Activated CD4-positive, alpha-beta T cell treated with anti-CD3 and anti-CD28 coated beads, Interleukin-2, amount 10 ng/mL, durations not matched to agents 24 days and 14 days (primary cell): Measurements from ENCODE around the gene BFSP2. TPM values are rescaled to one million over a fixed set of nuclear protein-coding genes. Genes with fewer than 3 reads are reported as not detected.

Experiments used
- DNase-seq: peaks from one replicate; pipeline ENCODE4 v3.0.0; 2022
- H3K27ac Mint-ChIP-seq: one replicate; pipeline ENCODE4 v1.8.0; 2022; ENCODE audit warnings: mild to moderate bottlenecking, mixed read lengths
- H3K27me3 Mint-ChIP-seq: one replicate; pipeline ENCODE4 v1.8.0; 2022; ENCODE audit warnings: mixed read lengths
- H3K36me3 Mint-ChIP-seq: one replicate; pipeline ENCODE4 v1.8.0; 2022; ENCODE audit warnings: low read depth, mild to moderate bottlenecking, mixed read lengths
- H3K4me1 Mint-ChIP-seq: one replicate; pipeline ENCODE4 v1.8.0; 2021; ENCODE audit warnings: mixed read lengths
- H3K4me3 Mint-ChIP-seq: one replicate; pipeline ENCODE4 v1.8.0; 2022; ENCODE audit warnings: mild to moderate bottlenecking, moderate library complexity, mixed read lengths
- H3K9me3 Mint-ChIP-seq: one replicate; pipeline ENCODE4 v1.8.0; 2021; ENCODE audit warnings: mixed read lengths
- intact Hi-C: fragments of 100-400 bp; cut with micrococcal nuclease; formaldehyde crosslinking; loops from one replicate; pipeline ENCODE4 v1.15.1; 2023
- total RNA-seq: library from RNA; stranded (reverse); gene quantifications from 2 replicates; pipeline ENCODE4 v1.2.3, GENCODE V29; 2022

The BFSP2 gene
- total RNA-seq, 1 donor from 2014 or later: not detected

- Mint-ChIP-seq H3K27me3 (peaks cover 7% of the 10 kb centered on the region), H3K4me3 (no peak overlapping the region), H3K9me3 (no peaks in the 10 kb centered on the region), H3K36me3 (no peaks in the 10 kb centered on the region), H3K27ac (no peak overlapping the region), H3K4me1 (no peaks in the 10 kb centered on the region)
- DNase-seq: no peak
- intact Hi-C loops: no loop called here
Observed at GRCh38 chr3:133374708-133375402, 25.0 kb upstream of the BFSP2 start.

- no peaks in the 10 kb centered on the region for H3K4me1 Mint-ChIP-seq
- DNase-seq: no peak
- H3K9me3 Mint-ChIP-seq: no peaks in the 10 kb centered on the region
- H3K4me3 Mint-ChIP-seq: no peak overlapping the region
- H3K27ac Mint-ChIP-seq: no peak overlapping the region
- peaks cover 3% of the 10 kb centered on the region for H3K27me3 Mint-ChIP-seq
- intact Hi-C loops: no loop called here
- no peaks in the 10 kb centered on the region for H3K36me3 Mint-ChIP-seq
Observed at GRCh38 chr3:133375403-133375745, 24.5 kb upstream of the BFSP2 start.

- Mint-ChIP-seq H3K36me3 (no peaks in the 10 kb centered on the region), H3K4me3 (no peak overlapping the region), H3K27me3 (peaks cover 2% of the 10 kb centered on the region), H3K9me3 (no peaks in the 10 kb centered on the region), H3K27ac (no peak overlapping the region), H3K4me1 (no peaks in the 10 kb centered on the region)
- intact Hi-C loops: no loop called here
- DNase-seq: no peak
Observed at GRCh38 chr3:133376810-133377209, 23.0 kb upstream of the BFSP2 start.

GRCh38 chr3:133377396-133377795 lies 22.5 kb upstream of the BFSP2 start:
- Mint-ChIP-seq H3K27me3 (peaks cover 2% of the 10 kb centered on the region), H3K9me3 (no peaks in the 10 kb centered on the region), H3K4me1 (no peaks in the 10 kb centered on the region), H3K36me3 (no peaks in the 10 kb centered on the region), H3K4me3 (no peak overlapping the region), H3K27ac (no peak overlapping the region)
- DNase-seq: no peak
- intact Hi-C loops: no loop called here

GRCh38 chr3:133379926-133380325 lies 19.9 kb upstream of the BFSP2 start:
- H3K4me1 Mint-ChIP-seq: no peaks in the 10 kb centered on the region
- no peak for DNase-seq
- intact Hi-C loops: loop anchor here (5.0 kb wide), 1 partner anchor 338 kb away; no protein-coding TSS in a partner anchor
- H3K4me3 Mint-ChIP-seq: no peak overlapping the region
- no peak overlapping the region for H3K27ac Mint-ChIP-seq
- H3K36me3 Mint-ChIP-seq: no peaks in the 10 kb centered on the region
- H3K27me3 Mint-ChIP-seq: peaks cover 2% of the 10 kb centered on the region
- no peaks in the 10 kb centered on the region for H3K9me3 Mint-ChIP-seq

GRCh38 chr3:133380481-133381225 lies 19.2 kb upstream of the BFSP2 start:
- Mint-ChIP-seq H3K27me3 (peaks cover 2% of the 10 kb centered on the region), H3K9me3 (no peaks in the 10 kb centered on the region), H3K27ac (no peak overlapping the region), H3K4me3 (no peak overlapping the region), H3K4me1 (no peaks in the 10 kb centered on the region), H3K36me3 (no peaks in the 10 kb centered on the region)
- intact Hi-C loops: loop anchor here (5.0 kb wide), 1 partner anchor 338 kb away; no protein-coding TSS in a partner anchor
- DNase-seq: no peak

- H3K9me3 Mint-ChIP-seq: no peaks in the 10 kb centered on the region
- H3K27ac Mint-ChIP-seq: no peak overlapping the region
Observed at GRCh38 chr3:133381346-133382109, 18.3 kb upstream of the BFSP2 start.

GRCh38 chr3:133383175-133383574 lies 16.7 kb upstream of the BFSP2 start:
- Mint-ChIP-seq H3K27me3 (peaks cover 2% of the 10 kb centered on the region), H3K9me3 (no peaks in the 10 kb centered on the region), H3K4me3 (no peak overlapping the region), H3K27ac (no peak overlapping the region), H3K4me1 (no peaks in the 10 kb centered on the region), H3K36me3 (no peaks in the 10 kb centered on the region)
- no peak for DNase-seq
- intact Hi-C loops: loop anchor here (5.0 kb wide), 1 partner anchor 341 kb away; no protein-coding TSS in a partner anchor

More at GRCh38 chr3:133381346-133382109, 18.3 kb upstream of the BFSP2 start:
- peaks cover 2% of the 10 kb centered on the region for H3K27me3 Mint-ChIP-seq
- DNase-seq: no peak
- intact Hi-C loops: loop anchor here (5.0 kb wide), 1 partner anchor 339 kb away; no protein-coding TSS in a partner anchor
- H3K4me3 Mint-ChIP-seq: no peak overlapping the region
- H3K4me1 Mint-ChIP-seq: no peaks in the 10 kb centered on the region
- no peaks in the 10 kb centered on the region for H3K36me3 Mint-ChIP-seq

GRCh38 chr3:133383741-133384140 lies 16.1 kb upstream of the BFSP2 start:
- intact Hi-C loops: loop anchor here (2.0 to 5.0 kb wide), 2 partner anchors 341 to 657 kb away; no protein-coding TSS in a partner anchor
- Mint-ChIP-seq H3K4me3 (no peak overlapping the region), H3K36me3 (no peaks in the 10 kb centered on the region), H3K27ac (no peak overlapping the region), H3K9me3 (no peaks in the 10 kb centered on the region), H3K4me1 (no peaks in the 10 kb centered on the region), H3K27me3 (peaks cover 2% of the 10 kb centered on the region)
- DNase-seq: no peak

- no peak overlapping the region for H3K4me3 Mint-ChIP-seq
- H3K27me3 Mint-ChIP-seq: peaks cover 2% of the 10 kb centered on the region
- no peaks in the 10 kb centered on the region for H3K4me1 Mint-ChIP-seq
- DNase-seq: peak; percentile 75
- H3K9me3 Mint-ChIP-seq: no peaks in the 10 kb centered on the region
- H3K27ac Mint-ChIP-seq: no peak overlapping the region
- H3K36me3 Mint-ChIP-seq: no peaks in the 10 kb centered on the region
- intact Hi-C loops: loop anchor here (2.0 to 5.0 kb wide), 2 partner anchors 342 to 658 kb away; no protein-coding TSS in a partner anchor
Observed at GRCh38 chr3:133384331-133385027, 15.4 kb upstream of the BFSP2 start.

GRCh38 chr3:133386876-133387275 lies 13.0 kb upstream of the BFSP2 start:
- H3K4me3 Mint-ChIP-seq: no peak overlapping the region
- peaks cover 2% of the 10 kb centered on the region for H3K27me3 Mint-ChIP-seq
- no peak overlapping the region for H3K27ac Mint-ChIP-seq
- H3K4me1 Mint-ChIP-seq: no peaks in the 10 kb centered on the region
- H3K9me3 Mint-ChIP-seq: no peaks in the 10 kb centered on the region
- no peaks in the 10 kb centered on the region for H3K36me3 Mint-ChIP-seq
- intact Hi-C loops: no loop called here
- DNase-seq: no peak

GRCh38 chr3:133387341-133387740 lies 12.5 kb upstream of the BFSP2 start:
- no peaks in the 10 kb centered on the region for H3K36me3 Mint-ChIP-seq
- H3K27me3 Mint-ChIP-seq: no peaks in the 10 kb centered on the region
- H3K4me1 Mint-ChIP-seq: no peaks in the 10 kb centered on the region
- intact Hi-C loops: no loop called here
- H3K4me3 Mint-ChIP-seq: no peak overlapping the region
- no peaks in the 10 kb centered on the region for H3K9me3 Mint-ChIP-seq
- no peak overlapping the region for H3K27ac Mint-ChIP-seq
- DNase-seq: no peak

GRCh38 chr3:133388696-133389395 lies 11.0 kb upstream of the BFSP2 start:
- no peaks in the 10 kb centered on the region for H3K36me3 Mint-ChIP-seq
- H3K9me3 Mint-ChIP-seq: no peaks in the 10 kb centered on the region
- H3K4me3 Mint-ChIP-seq: no peak overlapping the region
- DNase-seq: no peak
- intact Hi-C loops: no loop called here
- no peak overlapping the region for H3K27ac Mint-ChIP-seq
- no peaks in the 10 kb centered on the region for H3K27me3 Mint-ChIP-seq
- H3K4me1 Mint-ChIP-seq: peaks cover 2% of the 10 kb centered on the region
